Measurements from ENCODE around the gene CLMN. TPM values are rescaled to one million over a fixed set of nuclear protein-coding genes. Genes with fewer than 3 reads are reported as not detected.

The CLMN gene
- total and polyA plus RNA-seq, 9 of the 15 experiments (the other 6 are each of a cell fraction or from before 2014, with no cell fraction given), result 0.01 to 0.18 (median 0.07) TPM; not detected in 4

DNA sequence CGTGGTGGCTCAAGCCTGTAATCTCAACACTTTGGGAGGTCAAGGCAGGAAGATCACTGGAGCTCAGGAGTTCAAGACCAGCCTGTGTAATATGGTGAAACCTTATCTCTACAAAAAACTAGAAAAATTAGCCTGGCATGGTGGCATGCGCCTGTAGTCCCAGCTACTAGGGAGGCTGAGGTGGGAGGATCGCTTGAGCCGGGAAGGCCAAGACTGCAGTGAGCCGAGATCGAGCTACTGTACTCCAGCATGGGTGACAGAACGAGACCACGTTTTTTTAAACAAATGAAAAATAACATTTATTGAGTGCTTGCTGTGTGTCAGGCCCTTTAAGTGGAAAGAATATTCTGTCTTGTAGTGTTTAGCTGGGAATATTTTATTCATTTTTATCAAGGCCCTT, 26.6 kb upstream of the CLMN start (continued):
- TF ChIP-seq ZNF655 (CRISPR knock-in tag; IDR thresholded peaks at IDR 0.05), result no peak
- no peak for TF ChIP-seq PTTG1 (tag; IDR thresholded peaks at IDR 0.05; ENCODE audit: low read depth)
- no peak for TF ChIP-seq ZNF512 (tag; IDR thresholded peaks at IDR 0.05)
- no peak for TF ChIP-seq ZNF778 (CRISPR knock-in tag; IDR thresholded peaks at IDR 0.05)
- TF ChIP-seq ZNF24 (IDR thresholded peaks at IDR 0.05), result no peak
- TF ChIP-seq PHF21A (IDR thresholded peaks at IDR 0.05; ENCODE audit: borderline replicate concordance, low read depth), result no peak
- TF ChIP-seq POU5F1 (IDR thresholded peaks at IDR 0.05; ENCODE audit: borderline replicate concordance, low read depth, low read length, partially characterized antibody), result no peak
- TF ChIP-seq TAF9B (IDR thresholded peaks at IDR 0.05; ENCODE audit: partially characterized antibody), result no peak
- TF ChIP-seq TBP (optimal IDR thresholded peaks at IDR 0.05; ENCODE audit: low read depth, low read length), result no peak
- no peak for TF ChIP-seq RFX1 (IDR thresholded peaks at IDR 0.05)

- Histone ChIP-seq H3K4me3 (no peak overlapping the region), H3K36me3 (ENCODE audit: control insufficient read depth, insufficient read depth, low read length) (no peaks in the 10 kb centered on the region), H3K79me2 (ENCODE audit: control insufficient read depth, insufficient read depth, low read length) (no peaks in the 10 kb centered on the region), H3K4me2 (ENCODE audit: insufficient read depth, low read length) (no peak overlapping the region), H3K9me1 (ENCODE audit: control insufficient read depth, insufficient read depth, low read length) (no peaks in the 10 kb centered on the region), H3K4me1 (replicated peaks in 1 of 2; ENCODE audit: control insufficient read depth in 2 of 2, insufficient read depth in 2 of 2, low read length in 2 of 2) (no peaks in the 10 kb centered on the region), H3K27ac (ENCODE audit: extremely low read depth, low read depth, low read length) (no peak overlapping the region), H3K9me3 (replicated peaks; ENCODE audit: control insufficient read depth, insufficient read depth, low read depth, low read length) (no peaks in the 10 kb centered on the region), H3K27me3 (ENCODE audit: control insufficient read depth in 2 of 2, insufficient read depth in 2 of 2, low read length in 2 of 2) (no peaks in the 10 kb centered on the region; a peak in 1 of 5 replicates), H4K20me1 (replicated peaks; ENCODE audit: control insufficient read depth, insufficient read depth, low read length) (no peaks in the 10 kb centered on the region), H2AFZ (ENCODE audit: low read depth, low read length) (no peak overlapping the region), H3K9ac (ENCODE audit: insufficient read depth in 1 of 2, low read depth in 2 of 2, low read length in 2 of 2) (no peak overlapping the region)
- intact Hi-C loops (cut with micrococcal nuclease), result no loop called here
- POLR2A ChIA-PET, result interaction anchor here (0.7 kb wide), 1 partner anchor 9 kb away, joined by 3 read pairs; no protein-coding TSS in a partner anchor
- no TSS peak for BruUV-seq (replicated peaks)
- 0% methylated on average over 5 of the region's 5 CpGs for WGBS (ENCODE audit: insufficient coverage, low coverage, missing lambda C conversion rate)
- in situ Hi-C loops (cut with MboI), result no loop called here
- CTCF ChIA-PET (ENCODE audit: low intra/inter-chr PET ratio), result no interaction called here
- FAIRE-seq (no peak), ATAC-seq (no peak), DNase-seq (ENCODE audit: extremely low read depth in 1 of 4, low spot score in 3 of 4) (no peak)
- TF ChIP-seq, protein P1, sequence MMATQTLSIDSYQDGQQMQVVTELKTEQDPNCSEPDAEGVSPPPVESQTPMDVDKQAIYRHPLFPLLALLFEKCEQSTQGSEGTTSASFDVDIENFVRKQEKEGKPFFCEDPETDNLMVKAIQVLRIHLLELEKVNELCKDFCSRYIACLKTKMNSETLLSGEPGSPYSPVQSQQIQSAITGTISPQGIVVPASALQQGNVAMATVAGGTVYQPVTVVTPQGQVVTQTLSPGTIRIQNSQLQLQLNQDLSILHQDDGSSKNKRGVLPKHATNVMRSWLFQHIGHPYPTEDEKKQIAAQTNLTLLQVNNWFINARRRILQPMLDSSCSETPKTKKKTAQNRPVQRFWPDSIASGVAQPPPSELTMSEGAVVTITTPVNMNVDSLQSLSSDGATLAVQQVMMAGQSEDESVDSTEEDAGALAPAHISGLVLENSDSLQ (IDR thresholded peaks at IDR 0.05), result no peak
- no peak for TF ChIP-seq E2F4 (CRISPR knock-in tag; IDR thresholded peaks at IDR 0.05; ENCODE audit: low read depth)
- TF ChIP-seq, protein P2, sequence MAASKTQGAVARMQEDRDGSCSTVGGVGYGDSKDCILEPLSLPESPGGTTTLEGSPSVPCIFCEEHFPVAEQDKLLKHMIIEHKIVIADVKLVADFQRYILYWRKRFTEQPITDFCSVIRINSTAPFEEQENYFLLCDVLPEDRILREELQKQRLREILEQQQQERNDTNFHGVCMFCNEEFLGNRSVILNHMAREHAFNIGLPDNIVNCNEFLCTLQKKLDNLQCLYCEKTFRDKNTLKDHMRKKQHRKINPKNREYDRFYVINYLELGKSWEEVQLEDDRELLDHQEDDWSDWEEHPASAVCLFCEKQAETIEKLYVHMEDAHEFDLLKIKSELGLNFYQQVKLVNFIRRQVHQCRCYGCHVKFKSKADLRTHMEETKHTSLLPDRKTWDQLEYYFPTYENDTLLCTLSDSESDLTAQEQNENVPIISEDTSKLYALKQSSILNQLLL (CRISPR knock-in tag; IDR thresholded peaks at IDR 0.05; ENCODE audit: borderline replicate concordance), result no peak
- TF ChIP-seq, protein P3, sequence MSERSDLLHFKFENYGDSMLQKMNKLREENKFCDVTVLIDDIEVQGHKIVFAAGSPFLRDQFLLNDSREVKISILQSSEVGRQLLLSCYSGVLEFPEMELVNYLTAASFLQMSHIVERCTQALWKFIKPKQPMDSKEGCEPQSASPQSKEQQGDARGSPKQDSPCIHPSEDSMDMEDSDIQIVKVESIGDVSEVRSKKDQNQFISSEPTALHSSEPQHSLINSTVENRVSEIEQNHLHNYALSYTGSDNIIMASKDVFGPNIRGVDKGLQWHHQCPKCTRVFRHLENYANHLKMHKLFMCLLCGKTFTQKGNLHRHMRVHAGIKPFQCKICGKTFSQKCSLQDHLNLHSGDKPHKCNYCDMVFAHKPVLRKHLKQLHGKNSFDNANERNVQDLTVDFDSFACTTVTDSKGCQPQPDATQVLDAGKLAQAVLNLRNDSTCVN (CRISPR knock-in tag; IDR thresholded peaks at IDR 0.05), result no peak
- no peak for TF ChIP-seq SREBF2 (CRISPR knock-in tag; IDR thresholded peaks at IDR 0.05)
These were observed 25.3 kb upstream of the CLMN start for GRCh38 chr14:95345032-95345431.

Data from K562 (cell line).